MM.1S (cell line): ENCODE data around the gene STOX2.

ENCODE experiments used
- DNase-seq: peaks from one replicate; pipeline ENCODE4 v3.0.0-alpha.2; 2015
- H2AFZ ChIP-seq: fragments of 300-600 bp; sonication (generic); 2 replicates; pipeline ENCODE4 v1.6.0; 2016; ENCODE audit warnings: antibody characterized with exemption, low read length
- H3F3A ChIP-seq: fragments of 300-600 bp; sonication (generic); 2 replicates; pipeline ENCODE4 v1.6.1; 2016; ENCODE audit warnings: mild to moderate bottlenecking, antibody characterized with exemption, low read length, moderate library complexity, mixed read lengths; ENCODE audit not compliant: insufficient read depth
- H3K27ac ChIP-seq: fragments of 300-600 bp; sonication (generic); 2 replicates; pipeline ENCODE4 v1.5.1; 2016; ENCODE audit warnings: mild to moderate bottlenecking, low read length
- H3K27me3 ChIP-seq: fragments of 300-600 bp; sonication (generic); replicated peaks from 2 replicates; pipeline ENCODE4 v1.6.0; 2016; ENCODE audit warnings: low read length; ENCODE audit not compliant: insufficient read depth
- H3K36me3 ChIP-seq: fragments of 300-600 bp; sonication (generic); replicated peaks from 2 replicates; pipeline ENCODE4 v1.6.1; 2016; ENCODE audit warnings: mild to moderate bottlenecking, low read length, mixed read lengths; ENCODE audit not compliant: insufficient read depth
- H3K4me1 ChIP-seq: fragments of 300-600 bp; sonication (generic); 2 replicates; pipeline ENCODE4 v1.6.1; 2016; ENCODE audit warnings: low read length, mixed read lengths
- H3K4me2 ChIP-seq: fragments of 300-600 bp; sonication (generic); 2 replicates; pipeline ENCODE4 v1.6.0; 2016; ENCODE audit warnings: low read depth, low read length
- H3K4me3 ChIP-seq: fragments of 300-600 bp; sonication (generic); 2 replicates; pipeline ENCODE4 v1.5.1; 2016; ENCODE audit warnings: low read length, mixed read lengths
- H3K79me2 ChIP-seq: fragments of 300-600 bp; sonication (generic); 2 replicates; pipeline ENCODE4 v1.6.1; 2016; ENCODE audit warnings: mixed run types, low read length, mixed read lengths
- H3K9ac ChIP-seq: fragments of 300-600 bp; sonication (generic); 2 replicates; pipeline ENCODE4 v1.6.1; 2016; ENCODE audit warnings: low read length, mixed read lengths
- H3K9me2 ChIP-seq: fragments of 300-600 bp; sonication (generic); replicated peaks from 2 replicates; pipeline ENCODE4 v1.6.1; 2016; ENCODE audit warnings: mild to moderate bottlenecking, low read length, mixed read lengths; ENCODE audit not compliant: insufficient read depth
- H3K9me3 ChIP-seq: fragments of 300-600 bp; sonication (generic); replicated peaks from 2 replicates; pipeline ENCODE4 v1.6.1; 2016; ENCODE audit warnings: mild to moderate bottlenecking, low read length, mixed read lengths; ENCODE audit not compliant: insufficient read depth
- H4K20me1 ChIP-seq: fragments of 300-600 bp; sonication (generic); 2 replicates; pipeline ENCODE4 v1.6.1; 2016; ENCODE audit warnings: mild to moderate bottlenecking, low read length, moderate library complexity, mixed read lengths; ENCODE audit not compliant: insufficient read depth
- CTCF ChIP-seq: fragments of 300-600 bp; sonication (generic); IDR thresholded peaks from 2 replicates; pipeline ENCODE4 v1.5.1; 2016; ENCODE audit warnings: antibody characterized with exemption, low read length, mixed read lengths
- EZH2 ChIP-seq: fragments of 300-600 bp; sonication (generic); optimal IDR thresholded peaks from 2 replicates; pipeline ENCODE3; 2017; ENCODE audit warnings: low read depth, mild to moderate bottlenecking, antibody characterized with exemption, low read length, mixed read lengths
- EZH2phosphoT487 ChIP-seq: fragments of 300-600 bp; sonication (generic); IDR thresholded peaks from 2 replicates; pipeline ENCODE4 v1.6.1; 2018; ENCODE audit warnings: antibody characterized with exemption, low read length

The STOX2 gene

GRCh38 chr4:183984566-183984965, 79.5 kb downstream of the STOX2 start:
- no peaks in the 10 kb centered on the region for H3K4me1 ChIP-seq
- TF ChIP-seq EZH2 (no peak), CTCF (no peak), EZH2phosphoT487 (no peak)
- H3K9ac ChIP-seq: no peak overlapping the region
- DNase-seq: no peak
- no peak overlapping the region for H2AFZ ChIP-seq
- no peaks in the 10 kb centered on the region for H3F3A ChIP-seq
- H3K79me2 ChIP-seq: no peaks in the 10 kb centered on the region
- H3K36me3 ChIP-seq: no peaks in the 10 kb centered on the region
- no peaks in the 10 kb centered on the region for H3K9me3 ChIP-seq
- H3K27me3 ChIP-seq: no peaks in the 10 kb centered on the region
- no peak overlapping the region for H3K27ac ChIP-seq
- no peak overlapping the region for H3K4me2 ChIP-seq
- H4K20me1 ChIP-seq: no peaks in the 10 kb centered on the region
- no peak overlapping the region for H3K4me3 ChIP-seq
- H3K9me2 ChIP-seq: no peaks in the 10 kb centered on the region

DNA sequence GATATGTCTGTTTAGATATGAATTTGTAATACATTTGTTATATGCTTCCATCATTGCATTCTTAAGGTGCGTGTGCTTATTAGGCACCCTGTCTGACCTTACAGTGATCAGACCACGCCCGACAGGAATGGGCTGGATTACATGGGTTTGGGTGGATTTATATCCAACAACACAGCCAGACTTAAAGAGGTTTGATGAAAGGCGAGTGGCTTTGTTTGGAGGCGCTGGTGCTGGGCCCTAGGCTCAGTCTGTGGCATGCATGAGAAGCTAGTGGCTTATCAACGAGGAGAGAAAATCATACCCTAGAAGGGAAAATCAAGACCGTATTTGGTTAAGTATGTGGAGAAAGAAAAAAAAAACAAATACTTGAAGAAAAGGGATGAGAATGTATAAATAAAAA, 80.7 kb downstream of the STOX2 start:
- Histone ChIP-seq H3K36me3 (no peaks in the 10 kb centered on the region), H3K4me2 (no peak overlapping the region), H3K9ac (no peak overlapping the region), H3K27me3 (no peaks in the 10 kb centered on the region), H2AFZ (no peak overlapping the region), H3K9me2 (no peaks in the 10 kb centered on the region), H3K4me1 (no peaks in the 10 kb centered on the region), H3K9me3 (no peaks in the 10 kb centered on the region), H3K27ac (no peak overlapping the region), H4K20me1 (no peaks in the 10 kb centered on the region), H3K79me2 (no peaks in the 10 kb centered on the region), H3K4me3 (no peak overlapping the region), H3F3A (no peaks in the 10 kb centered on the region)
- DNase-seq: no peak
- TF ChIP-seq EZH2phosphoT487 (no peak), CTCF (no peak), EZH2 (no peak)

- H3K4me1 ChIP-seq: no peaks in the 10 kb centered on the region
- no peaks in the 10 kb centered on the region for H3F3A ChIP-seq
- H3K9me3 ChIP-seq: no peaks in the 10 kb centered on the region
- H3K27me3 ChIP-seq: no peaks in the 10 kb centered on the region
- H2AFZ ChIP-seq: no peak overlapping the region
- no peaks in the 10 kb centered on the region for H3K9me2 ChIP-seq
- H3K9ac ChIP-seq: no peak overlapping the region
- DNase-seq: no peak
- no peak overlapping the region for H3K4me3 ChIP-seq
- H3K79me2 ChIP-seq: no peaks in the 10 kb centered on the region
- no peak for TF ChIP-seq CTCF
- TF ChIP-seq EZH2phosphoT487: no peak
- no peak for TF ChIP-seq EZH2
- H3K36me3 ChIP-seq: no peaks in the 10 kb centered on the region
- H4K20me1 ChIP-seq: no peaks in the 10 kb centered on the region
- no peak overlapping the region for H3K4me2 ChIP-seq
- no peak overlapping the region for H3K27ac ChIP-seq
These were observed 81.3 kb downstream of the STOX2 start for GRCh38 chr4:183986291-183986970.
